Measurements from ENCODE around the gene NPDC1.
"Not testable (repeated sequence)": the region's sequence is repeated elsewhere in the genome, so short reads cannot be mapped to it uniquely, and the experiment has no call there.

The NPDC1 gene

DNA sequence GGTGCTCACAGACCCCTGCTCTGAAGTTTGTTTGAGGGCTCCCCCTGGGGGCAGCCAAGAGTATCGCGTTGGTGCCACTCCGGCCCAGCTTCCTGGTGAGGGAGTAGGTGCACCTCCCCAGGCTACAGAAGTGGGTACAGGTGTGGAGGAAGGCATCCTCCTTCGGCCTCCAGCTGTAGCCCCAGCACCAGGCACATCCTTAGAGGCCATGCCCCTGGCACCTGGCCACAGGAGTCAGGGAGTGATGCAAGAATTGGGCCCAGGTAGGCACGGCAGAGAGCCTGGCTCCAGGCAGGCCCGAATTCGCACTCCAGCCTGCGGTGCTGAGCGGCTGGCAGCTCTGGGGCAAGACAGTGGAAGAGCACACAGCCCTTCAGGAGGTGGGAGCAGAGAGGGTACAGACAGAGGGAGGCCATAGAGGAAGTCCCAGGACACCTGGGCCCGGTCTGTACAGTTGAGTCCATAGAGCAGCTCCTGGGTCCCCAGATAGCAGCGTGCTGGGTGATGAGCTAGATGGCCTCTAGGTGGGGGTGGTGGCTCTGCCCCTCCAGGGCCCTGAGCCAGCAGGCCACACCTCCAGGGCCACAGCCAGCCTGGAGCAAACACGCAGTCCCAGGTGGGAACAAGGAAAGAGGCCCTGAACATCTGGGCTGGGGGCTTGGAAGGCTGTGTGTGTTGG, 22.0 kb upstream of the NPDC1 start:
- Histone ChIP-seq H3K4me3 (no peak overlapping the region), H3K27ac (no peak overlapping the region)
- no peak for DNase-seq (ENCODE audit: low spot score)
- TF ChIP-seq, protein P1, sequence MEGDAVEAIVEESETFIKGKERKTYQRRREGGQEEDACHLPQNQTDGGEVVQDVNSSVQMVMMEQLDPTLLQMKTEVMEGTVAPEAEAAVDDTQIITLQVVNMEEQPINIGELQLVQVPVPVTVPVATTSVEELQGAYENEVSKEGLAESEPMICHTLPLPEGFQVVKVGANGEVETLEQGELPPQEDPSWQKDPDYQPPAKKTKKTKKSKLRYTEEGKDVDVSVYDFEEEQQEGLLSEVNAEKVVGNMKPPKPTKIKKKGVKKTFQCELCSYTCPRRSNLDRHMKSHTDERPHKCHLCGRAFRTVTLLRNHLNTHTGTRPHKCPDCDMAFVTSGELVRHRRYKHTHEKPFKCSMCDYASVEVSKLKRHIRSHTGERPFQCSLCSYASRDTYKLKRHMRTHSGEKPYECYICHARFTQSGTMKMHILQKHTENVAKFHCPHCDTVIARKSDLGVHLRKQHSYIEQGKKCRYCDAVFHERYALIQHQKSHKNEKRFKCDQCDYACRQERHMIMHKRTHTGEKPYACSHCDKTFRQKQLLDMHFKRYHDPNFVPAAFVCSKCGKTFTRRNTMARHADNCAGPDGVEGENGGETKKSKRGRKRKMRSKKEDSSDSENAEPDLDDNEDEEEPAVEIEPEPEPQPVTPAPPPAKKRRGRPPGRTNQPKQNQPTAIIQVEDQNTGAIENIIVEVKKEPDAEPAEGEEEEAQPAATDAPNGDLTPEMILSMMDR (IDR thresholded peaks at IDR 0.05): peak; percentile 75

- Histone ChIP-seq H3K4me3 (no peak overlapping the region), H3K27ac (no peak overlapping the region)
- TF ChIP-seq, protein P1 (IDR thresholded peaks at IDR 0.05): no peak
- no peak for DNase-seq (ENCODE audit: low spot score)
Measured at GRCh38 chr9:137066096-137066861, 20.3 kb upstream of the NPDC1 start.

DNA sequence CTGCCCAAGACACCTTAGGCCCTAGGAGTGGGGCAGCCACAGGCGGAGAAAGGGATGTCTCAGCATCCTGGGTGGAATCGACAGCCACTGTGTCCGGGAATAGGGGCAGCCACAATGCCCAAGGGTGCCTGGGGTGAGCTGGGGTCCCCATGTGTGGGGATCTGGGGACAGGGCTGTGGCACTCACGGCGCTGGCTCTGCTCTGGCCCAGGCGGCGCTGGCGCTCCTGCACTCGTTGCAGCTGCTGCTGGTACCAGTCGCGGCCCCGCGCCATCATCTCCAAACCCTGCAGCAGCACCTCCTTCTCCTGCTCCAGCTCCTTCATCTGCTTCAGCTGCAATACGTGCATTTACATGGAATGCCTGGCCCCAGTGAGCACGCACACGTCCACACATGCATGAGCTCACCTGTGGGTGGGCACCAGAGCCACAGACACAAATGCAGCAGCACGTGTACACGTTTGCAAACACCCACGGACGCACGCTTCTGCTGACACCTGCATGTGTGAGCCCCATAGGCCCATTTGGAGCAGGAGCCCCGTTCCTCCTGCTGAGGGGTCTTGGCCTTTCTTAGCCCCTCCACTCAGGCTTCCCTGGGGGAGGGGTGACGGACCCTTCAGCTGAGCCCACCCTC, 19.5 kb upstream of the NPDC1 start:
- no peak for DNase-seq (ENCODE audit: low spot score)
- TF ChIP-seq, protein P1 (IDR thresholded peaks at IDR 0.05): no peak
- H3K27ac ChIP-seq: no peak overlapping the region
- no peak overlapping the region for H3K4me3 ChIP-seq

GRCh38 chr9:137064880-137065164, 18.8 kb upstream of the NPDC1 start:
- H3K4me3 ChIP-seq: no peak overlapping the region
- no peak for DNase-seq (ENCODE audit: low spot score)
- H3K27ac ChIP-seq: no peak overlapping the region
- TF ChIP-seq, protein P1 (IDR thresholded peaks at IDR 0.05): no peak

- DNase-seq (ENCODE audit: low spot score): no peak
- no peak overlapping the region for H3K27ac ChIP-seq
- H3K4me3 ChIP-seq: no peak overlapping the region
- TF ChIP-seq, protein P1 (IDR thresholded peaks at IDR 0.05): peak; percentile 94
Measured at GRCh38 chr9:137064027-137064879, 18.3 kb upstream of the NPDC1 start.

GRCh38 chr9:137063311-137064026, 17.5 kb upstream of the NPDC1 start:
- no peak overlapping the region for H3K27ac ChIP-seq
- no peak overlapping the region for H3K4me3 ChIP-seq
- DNase-seq (ENCODE audit: low spot score): no peak
- TF ChIP-seq, protein P1 (IDR thresholded peaks at IDR 0.05): no peak

DNA sequence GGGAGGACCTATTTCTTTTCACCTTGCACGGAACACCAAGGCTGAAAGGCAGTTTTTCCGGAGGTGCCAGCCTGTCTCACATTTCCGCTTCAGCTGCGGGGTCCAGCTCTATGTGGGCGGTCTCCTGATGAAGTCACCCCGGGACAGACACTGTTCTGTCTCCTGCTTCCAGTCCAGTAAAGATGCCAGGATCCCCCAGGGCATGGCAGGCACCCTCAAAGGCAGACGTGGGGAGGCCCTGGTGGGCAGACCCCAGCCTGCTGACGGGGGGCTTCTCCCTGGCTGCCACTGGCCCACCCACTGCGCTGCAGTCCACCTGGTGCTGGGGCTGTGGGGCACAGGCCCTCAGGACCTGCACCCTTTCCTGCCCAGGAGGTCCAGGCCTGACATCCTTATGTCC, 16.8 kb upstream of the NPDC1 start:
- not testable (repeated sequence) for H3K27ac ChIP-seq

More for the DNA sequence above, 16.8 kb upstream of the NPDC1 start:
- DNase-seq (ENCODE audit: low spot score); H3K4me3 ChIP-seq: not testable (repeated sequence)
